GM23338 (cell line): ENCODE results near the gene MYH7. TPM values are rescaled to one million over a fixed set of nuclear protein-coding genes. Genes with fewer than 3 reads are reported as not detected.

Experiments
- ATAC-seq: fragments of 200-7000 bp; cut with Tn5 transposase; 3 replicates; pipeline ENCODE4 v1.9.1; 2020
- DNase-seq: peaks from one replicate; pipeline ENCODE4 v3.0.0-alpha.2; 2015; ENCODE audit warnings: low spot score
- H2AFZ ChIP-seq: fragments of 200-600 bp; sonication (generic); 2 replicates; pipeline ENCODE4 v1.8.0; 2016; ENCODE audit warnings: antibody characterized with exemption, mild to moderate bottlenecking, moderate library complexity
- H3F3A ChIP-seq: fragments of 200-600 bp; sonication (generic); replicated peaks from 2 replicates; pipeline ENCODE4 v1.8.0; 2017; ENCODE audit warnings: antibody characterized with exemption, mixed run types, low read depth
- H3K27ac ChIP-seq: fragments of 200-600 bp; sonication (generic); 2 replicates; pipeline ENCODE4 v1.6.1; 2016; ENCODE audit warnings: low read depth
- H3K27me3 ChIP-seq: fragments of 200-600 bp; sonication (generic); 2 replicates; pipeline ENCODE4 v1.8.0; 2016; ENCODE audit warnings: mild to moderate bottlenecking, mixed run types, moderate library complexity; ENCODE audit not compliant: insufficient read depth
- H3K36me3 ChIP-seq: fragments of 200-600 bp; sonication (generic); 2 replicates; pipeline ENCODE4 v1.8.0; 2016; ENCODE audit warnings: mild to moderate bottlenecking; ENCODE audit not compliant: insufficient read depth
- H3K4me1 ChIP-seq: fragments of 200-600 bp; sonication (generic); 2 replicates; pipeline ENCODE4 v1.8.0; 2016; ENCODE audit warnings: mild to moderate bottlenecking, moderate library complexity; ENCODE audit not compliant: insufficient read depth
- H3K4me2 ChIP-seq: fragments of 200-600 bp; sonication (generic); 2 replicates; pipeline ENCODE4 v1.7.1; 2017; ENCODE audit warnings: mixed run types
- H3K4me3 ChIP-seq: fragments of 200-600 bp; sonication (generic); 2 replicates; pipeline ENCODE4 v1.6.1; 2016; ENCODE audit warnings: mixed run types
- H3K79me2 ChIP-seq: fragments of 200-600 bp; sonication (generic); replicated peaks from 2 replicates; pipeline ENCODE4 v1.8.0; 2017; ENCODE audit warnings: mild to moderate bottlenecking; ENCODE audit not compliant: insufficient read depth
- H3K9me2 ChIP-seq: fragments of 200-600 bp; sonication (generic); 2 replicates; pipeline ENCODE4 v1.8.0; 2017; ENCODE audit not compliant: insufficient read depth
- H4K20me1 ChIP-seq: fragments of 200-600 bp; sonication (generic); replicated peaks from 2 replicates; pipeline ENCODE4 v1.8.0; 2017; ENCODE audit warnings: mild to moderate bottlenecking; ENCODE audit not compliant: insufficient read depth
- H3K27ac Mint-ChIP-seq: 2 replicates; pipeline ENCODE4 v1.8.0; 2020; ENCODE audit warnings: inconsistent platforms, mild to moderate bottlenecking, moderate library complexity, mixed read lengths
- H3K27me3 Mint-ChIP-seq: 3 replicates; pipeline ENCODE4 v1.8.0; 2022; ENCODE audit warnings: low read depth, mild to moderate bottlenecking, moderate library complexity, mixed read lengths, inconsistent platforms; ENCODE audit not compliant: insufficient read depth, poor library complexity
- H3K36me3 Mint-ChIP-seq: 3 replicates; pipeline ENCODE4 v1.8.0; 2021; ENCODE audit warnings: low read depth, mild to moderate bottlenecking, inconsistent platforms, moderate library complexity, mixed read lengths
- H3K4me1 Mint-ChIP-seq: 3 replicates; pipeline ENCODE4 v1.8.0; 2020; ENCODE audit warnings: mild to moderate bottlenecking, inconsistent platforms, mixed read lengths
- H3K4me3 Mint-ChIP-seq: 3 replicates; pipeline ENCODE4 v1.8.0; 2021; ENCODE audit warnings: moderate library complexity, mild to moderate bottlenecking, inconsistent platforms, mixed read lengths
- H3K9me3 Mint-ChIP-seq: 3 replicates; pipeline ENCODE4 v1.8.0; 2020; ENCODE audit warnings: moderate library complexity, mild to moderate bottlenecking, inconsistent platforms, mixed read lengths
- CREB1 ChIP-seq: fragments of 250-450 bp; sonication (Bioruptor Pico); IDR thresholded peaks from 2 replicates; pipeline ENCODE4 v1.5.0; 2020; ENCODE audit warnings: low read depth, mild to moderate bottlenecking, moderate library complexity
- EZH2 ChIP-seq: fragments of 200-600 bp; sonication (generic); IDR thresholded peaks from one replicate; pipeline ENCODE4 v1.8.0; 2017; ENCODE audit warnings: antibody characterized with exemption, mild to moderate bottlenecking, low read depth; ENCODE audit not compliant: unreplicated experiment
- EZH2phosphoT487 ChIP-seq: fragments of 200-600 bp; sonication (generic); IDR thresholded peaks from one replicate; pipeline ENCODE4 v1.8.1; 2018; ENCODE audit warnings: antibody characterized with exemption; ENCODE audit not compliant: unreplicated experiment
- JUNB ChIP-seq: IDR thresholded peaks from one replicate; pipeline ENCODE4 v1.6.1; 2016; ENCODE audit warnings: antibody characterized with exemption; ENCODE audit not compliant: unreplicated experiment
- NANOG ChIP-seq: IDR thresholded peaks from 2 replicates; pipeline ENCODE4 v1.6.1; 2016; ENCODE audit warnings: antibody characterized with exemption, borderline replicate concordance
- POLR2AphosphoS5 ChIP-seq: IDR thresholded peaks from 2 replicates; pipeline ENCODE4 v1.6.1; 2016; ENCODE audit warnings: antibody characterized with exemption, low read depth
- STAT1 ChIP-seq: IDR thresholded peaks from one replicate; pipeline ENCODE4 v1.6.1; 2016; ENCODE audit warnings: antibody characterized with exemption; ENCODE audit not compliant: unreplicated experiment
- ZNF114 ChIP-seq: fragments of 250-450 bp; sonication (Bioruptor Pico); IDR thresholded peaks from 2 replicates; pipeline ENCODE4 v1.5.0; 2020; ENCODE audit warnings: mild to moderate bottlenecking, moderate library complexity
- ZNF331 ChIP-seq: fragments of 250-450 bp; sonication (Bioruptor Pico); IDR thresholded peaks from 2 replicates; pipeline ENCODE4 v1.5.0; 2020; ENCODE audit warnings: low read depth, mild to moderate bottlenecking, moderate library complexity
- polyA plus RNA-seq: library from polyadenylated mRNA; unstranded; fragments of >200 nt; fragmentation: Nextera tagmentation; extraction: Ambion mirVana; gene quantifications from 2 replicates; pipeline ENCODE4 v1.2.1, GENCODE V29; 2016
- total RNA-seq: library from RNA; depleted of rRNA; stranded (reverse); fragments of >200 nt; shearing (Covaris generic); gene quantifications from 2 replicates; pipeline ENCODE4 v1.2.3, GENCODE V29; 2014
- TF ChIP-seq, protein P1 (sequence below): IDR thresholded peaks from one replicate; pipeline ENCODE4 v1.6.1; 2018; ENCODE audit warnings: antibody characterized with exemption; ENCODE audit not compliant: unreplicated experiment
- TF ChIP-seq, protein P2 (sequence below): IDR thresholded peaks from 2 replicates; pipeline ENCODE4 v1.6.1; 2016; ENCODE audit warnings: antibody characterized with exemption
- TF ChIP-seq, protein P3 (sequence below), 2 experiments: fragments of 200-600 bp in 1 of 2; sonication (generic) in 1 of 2; conservative IDR thresholded peaks; 2 replicates each; pipeline versions ENCODE4 v1.5.1 to v1.6.1; 2016 to 2017; ENCODE audit warnings: antibody characterized with exemption in 2 of 2, low read depth in 2 of 2, mild to moderate bottlenecking in 2 of 2, moderate library complexity in 1 of 2
- TF ChIP-seq, protein P4 (sequence below): fragments of 250-450 bp; sonication (Bioruptor Pico); IDR thresholded peaks from 2 replicates; pipeline ENCODE4 v1.5.0; 2020; ENCODE audit warnings: mild to moderate bottlenecking, moderate library complexity

The MYH7 gene
- total and polyA plus RNA-seq, 2 experiments from 2014 or later, result not detected

DNA sequence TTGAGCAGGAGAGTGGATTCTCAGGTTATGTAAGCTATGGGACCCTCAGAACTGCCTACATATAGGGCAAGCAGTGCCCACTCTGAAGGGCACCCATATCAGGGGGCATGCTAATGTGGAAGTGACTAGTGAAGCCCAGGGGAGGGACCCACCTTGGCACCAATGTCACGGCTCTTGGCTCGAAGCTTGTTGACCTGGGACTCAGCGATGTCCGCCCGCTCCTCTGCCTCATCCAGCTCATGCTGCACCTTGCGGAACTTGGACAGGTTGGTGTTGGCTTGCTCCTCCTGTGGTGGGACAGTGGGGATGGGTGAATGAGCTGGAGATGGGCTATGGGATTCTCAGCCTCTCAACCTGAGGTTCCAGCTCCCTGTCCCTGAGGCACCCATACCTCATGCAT is 53.2 kb downstream of the MYH7 start:
- no peaks in the 10 kb centered on the region; the same call in 2 of the 3 replicates for H3K36me3 Mint-ChIP-seq

More for the DNA sequence above, 53.2 kb downstream of the MYH7 start:
- Mint-ChIP-seq H3K27me3 (peaks cover 19% of the 10 kb centered on the region), H3K4me3 (no peak overlapping the region), H3K4me1 (peaks cover 8% of the 10 kb centered on the region), H3K9me3 (no peaks in the 10 kb centered on the region; the same call in 2 of the 3 replicates), H3K27ac (no peak overlapping the region)
- H3K36me3 ChIP-seq, result no peaks in the 10 kb centered on the region
- no peak overlapping the region for H3K4me2 ChIP-seq
- TF ChIP-seq ZNF114 (CRISPR knock-in tag), result no peak
- TF ChIP-seq CREB1 (CRISPR knock-in tag), result no peak
- TF ChIP-seq, protein P1, sequence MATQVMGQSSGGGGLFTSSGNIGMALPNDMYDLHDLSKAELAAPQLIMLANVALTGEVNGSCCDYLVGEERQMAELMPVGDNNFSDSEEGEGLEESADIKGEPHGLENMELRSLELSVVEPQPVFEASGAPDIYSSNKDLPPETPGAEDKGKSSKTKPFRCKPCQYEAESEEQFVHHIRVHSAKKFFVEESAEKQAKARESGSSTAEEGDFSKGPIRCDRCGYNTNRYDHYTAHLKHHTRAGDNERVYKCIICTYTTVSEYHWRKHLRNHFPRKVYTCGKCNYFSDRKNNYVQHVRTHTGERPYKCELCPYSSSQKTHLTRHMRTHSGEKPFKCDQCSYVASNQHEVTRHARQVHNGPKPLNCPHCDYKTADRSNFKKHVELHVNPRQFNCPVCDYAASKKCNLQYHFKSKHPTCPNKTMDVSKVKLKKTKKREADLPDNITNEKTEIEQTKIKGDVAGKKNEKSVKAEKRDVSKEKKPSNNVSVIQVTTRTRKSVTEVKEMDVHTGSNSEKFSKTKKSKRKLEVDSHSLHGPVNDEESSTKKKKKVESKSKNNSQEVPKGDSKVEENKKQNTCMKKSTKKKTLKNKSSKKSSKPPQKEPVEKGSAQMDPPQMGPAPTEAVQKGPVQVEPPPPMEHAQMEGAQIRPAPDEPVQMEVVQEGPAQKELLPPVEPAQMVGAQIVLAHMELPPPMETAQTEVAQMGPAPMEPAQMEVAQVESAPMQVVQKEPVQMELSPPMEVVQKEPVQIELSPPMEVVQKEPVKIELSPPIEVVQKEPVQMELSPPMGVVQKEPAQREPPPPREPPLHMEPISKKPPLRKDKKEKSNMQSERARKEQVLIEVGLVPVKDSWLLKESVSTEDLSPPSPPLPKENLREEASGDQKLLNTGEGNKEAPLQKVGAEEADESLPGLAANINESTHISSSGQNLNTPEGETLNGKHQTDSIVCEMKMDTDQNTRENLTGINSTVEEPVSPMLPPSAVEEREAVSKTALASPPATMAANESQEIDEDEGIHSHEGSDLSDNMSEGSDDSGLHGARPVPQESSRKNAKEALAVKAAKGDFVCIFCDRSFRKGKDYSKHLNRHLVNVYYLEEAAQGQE, result no peak
- no peak for TF ChIP-seq JUNB
- no peak for TF ChIP-seq EZH2phosphoT487
- TF ChIP-seq, protein P2, sequence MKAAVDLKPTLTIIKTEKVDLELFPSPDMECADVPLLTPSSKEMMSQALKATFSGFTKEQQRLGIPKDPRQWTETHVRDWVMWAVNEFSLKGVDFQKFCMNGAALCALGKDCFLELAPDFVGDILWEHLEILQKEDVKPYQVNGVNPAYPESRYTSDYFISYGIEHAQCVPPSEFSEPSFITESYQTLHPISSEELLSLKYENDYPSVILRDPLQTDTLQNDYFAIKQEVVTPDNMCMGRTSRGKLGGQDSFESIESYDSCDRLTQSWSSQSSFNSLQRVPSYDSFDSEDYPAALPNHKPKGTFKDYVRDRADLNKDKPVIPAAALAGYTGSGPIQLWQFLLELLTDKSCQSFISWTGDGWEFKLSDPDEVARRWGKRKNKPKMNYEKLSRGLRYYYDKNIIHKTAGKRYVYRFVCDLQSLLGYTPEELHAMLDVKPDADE, result no peak
- no peak for TF ChIP-seq EZH2
- no peak for TF ChIP-seq POLR2AphosphoS5
- TF ChIP-seq ZNF331, result no peak
- TF ChIP-seq, protein P3, sequence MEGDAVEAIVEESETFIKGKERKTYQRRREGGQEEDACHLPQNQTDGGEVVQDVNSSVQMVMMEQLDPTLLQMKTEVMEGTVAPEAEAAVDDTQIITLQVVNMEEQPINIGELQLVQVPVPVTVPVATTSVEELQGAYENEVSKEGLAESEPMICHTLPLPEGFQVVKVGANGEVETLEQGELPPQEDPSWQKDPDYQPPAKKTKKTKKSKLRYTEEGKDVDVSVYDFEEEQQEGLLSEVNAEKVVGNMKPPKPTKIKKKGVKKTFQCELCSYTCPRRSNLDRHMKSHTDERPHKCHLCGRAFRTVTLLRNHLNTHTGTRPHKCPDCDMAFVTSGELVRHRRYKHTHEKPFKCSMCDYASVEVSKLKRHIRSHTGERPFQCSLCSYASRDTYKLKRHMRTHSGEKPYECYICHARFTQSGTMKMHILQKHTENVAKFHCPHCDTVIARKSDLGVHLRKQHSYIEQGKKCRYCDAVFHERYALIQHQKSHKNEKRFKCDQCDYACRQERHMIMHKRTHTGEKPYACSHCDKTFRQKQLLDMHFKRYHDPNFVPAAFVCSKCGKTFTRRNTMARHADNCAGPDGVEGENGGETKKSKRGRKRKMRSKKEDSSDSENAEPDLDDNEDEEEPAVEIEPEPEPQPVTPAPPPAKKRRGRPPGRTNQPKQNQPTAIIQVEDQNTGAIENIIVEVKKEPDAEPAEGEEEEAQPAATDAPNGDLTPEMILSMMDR (conservative IDR thresholded peaks at IDR 0.05; ENCODE audit: low read depth in 2 of 2), result no peak
- no peak for TF ChIP-seq STAT1
- no peak for TF ChIP-seq NANOG
- TF ChIP-seq, protein P4, sequence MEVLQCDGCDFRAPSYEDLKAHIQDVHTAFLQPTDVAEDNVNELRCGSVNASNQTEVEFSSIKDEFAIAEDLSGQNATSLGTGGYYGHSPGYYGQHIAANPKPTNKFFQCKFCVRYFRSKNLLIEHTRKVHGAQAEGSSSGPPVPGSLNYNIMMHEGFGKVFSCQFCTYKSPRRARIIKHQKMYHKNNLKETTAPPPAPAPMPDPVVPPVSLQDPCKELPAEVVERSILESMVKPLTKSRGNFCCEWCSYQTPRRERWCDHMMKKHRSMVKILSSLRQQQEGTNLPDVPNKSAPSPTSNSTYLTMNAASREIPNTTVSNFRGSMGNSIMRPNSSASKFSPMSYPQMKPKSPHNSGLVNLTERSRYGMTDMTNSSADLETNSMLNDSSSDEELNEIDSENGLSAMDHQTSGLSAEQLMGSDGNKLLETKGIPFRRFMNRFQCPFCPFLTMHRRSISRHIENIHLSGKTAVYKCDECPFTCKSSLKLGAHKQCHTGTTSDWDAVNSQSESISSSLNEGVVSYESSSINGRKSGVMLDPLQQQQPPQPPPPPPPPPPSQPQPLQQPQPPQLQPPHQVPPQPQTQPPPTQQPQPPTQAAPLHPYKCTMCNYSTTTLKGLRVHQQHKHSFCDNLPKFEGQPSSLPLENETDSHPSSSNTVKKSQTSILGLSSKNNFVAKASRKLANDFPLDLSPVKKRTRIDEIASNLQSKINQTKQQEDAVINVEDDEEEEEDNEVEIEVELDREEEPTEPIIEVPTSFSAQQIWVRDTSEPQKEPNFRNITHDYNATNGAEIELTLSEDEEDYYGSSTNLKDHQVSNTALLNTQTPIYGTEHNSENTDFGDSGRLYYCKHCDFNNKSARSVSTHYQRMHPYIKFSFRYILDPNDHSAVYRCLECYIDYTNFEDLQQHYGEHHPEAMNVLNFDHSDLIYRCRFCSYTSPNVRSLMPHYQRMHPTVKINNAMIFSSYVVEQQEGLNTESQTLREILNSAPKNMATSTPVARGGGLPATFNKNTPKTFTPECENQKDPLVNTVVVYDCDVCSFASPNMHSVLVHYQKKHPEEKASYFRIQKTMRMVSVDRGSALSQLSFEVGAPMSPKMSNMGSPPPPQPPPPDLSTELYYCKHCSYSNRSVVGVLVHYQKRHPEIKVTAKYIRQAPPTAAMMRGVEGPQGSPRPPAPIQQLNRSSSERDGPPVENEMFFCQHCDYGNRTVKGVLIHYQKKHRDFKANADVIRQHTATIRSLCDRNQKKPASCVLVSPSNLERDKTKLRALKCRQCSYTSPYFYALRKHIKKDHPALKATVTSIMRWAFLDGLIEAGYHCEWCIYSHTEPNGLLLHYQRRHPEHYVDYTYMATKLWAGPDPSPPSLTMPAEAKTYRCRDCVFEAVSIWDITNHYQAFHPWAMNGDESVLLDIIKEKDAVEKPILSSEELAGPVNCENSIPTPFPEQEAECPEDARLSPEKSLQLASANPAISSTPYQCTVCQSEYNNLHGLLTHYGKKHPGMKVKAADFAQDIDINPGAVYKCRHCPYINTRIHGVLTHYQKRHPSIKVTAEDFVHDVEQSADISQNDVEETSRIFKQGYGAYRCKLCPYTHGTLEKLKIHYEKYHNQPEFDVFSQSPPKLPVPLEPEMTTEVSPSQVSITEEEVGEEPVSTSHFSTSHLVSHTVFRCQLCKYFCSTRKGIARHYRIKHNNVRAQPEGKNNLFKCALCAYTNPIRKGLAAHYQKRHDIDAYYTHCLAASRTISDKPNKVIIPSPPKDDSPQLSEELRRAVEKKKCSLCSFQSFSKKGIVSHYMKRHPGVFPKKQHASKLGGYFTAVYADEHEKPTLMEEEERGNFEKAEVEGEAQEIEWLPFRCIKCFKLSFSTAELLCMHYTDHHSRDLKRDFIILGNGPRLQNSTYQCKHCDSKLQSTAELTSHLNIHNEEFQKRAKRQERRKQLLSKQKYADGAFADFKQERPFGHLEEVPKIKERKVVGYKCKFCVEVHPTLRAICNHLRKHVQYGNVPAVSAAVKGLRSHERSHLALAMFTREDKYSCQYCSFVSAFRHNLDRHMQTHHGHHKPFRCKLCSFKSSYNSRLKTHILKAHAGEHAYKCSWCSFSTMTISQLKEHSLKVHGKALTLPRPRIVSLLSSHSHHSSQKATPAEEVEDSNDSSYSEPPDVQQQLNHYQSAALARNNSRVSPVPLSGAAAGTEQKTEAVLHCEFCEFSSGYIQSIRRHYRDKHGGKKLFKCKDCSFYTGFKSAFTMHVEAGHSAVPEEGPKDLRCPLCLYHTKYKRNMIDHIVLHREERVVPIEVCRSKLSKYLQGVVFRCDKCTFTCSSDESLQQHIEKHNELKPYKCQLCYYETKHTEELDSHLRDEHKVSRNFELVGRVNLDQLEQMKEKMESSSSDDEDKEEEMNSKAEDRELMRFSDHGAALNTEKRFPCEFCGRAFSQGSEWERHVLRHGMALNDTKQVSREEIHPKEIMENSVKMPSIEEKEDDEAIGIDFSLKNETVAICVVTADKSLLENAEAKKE (CRISPR knock-in tag), result no peak
- H3K9me2 ChIP-seq, result no peaks in the 10 kb centered on the region
- ATAC-seq (no peak), DNase-seq (no peak)
- H3K79me2 ChIP-seq, result no peaks in the 10 kb centered on the region
- H2AFZ ChIP-seq, result no peak overlapping the region
- H3K4me3 ChIP-seq, result no peak overlapping the region
- H3K4me1 ChIP-seq, result no peaks in the 10 kb centered on the region
- H3F3A ChIP-seq, result no peaks in the 10 kb centered on the region
- no peaks in the 10 kb centered on the region; the same call in 1 of the 2 replicates for H4K20me1 ChIP-seq
- peaks cover 20% of the 10 kb centered on the region; the same call in 1 of the 2 replicates for H3K27me3 ChIP-seq
- no peak overlapping the region for H3K27ac ChIP-seq
